HK-2 (cell line): Measurements from ENCODE around the gene RBM19.

Experiments
- DNase-seq: peaks from one replicate; pipeline ENCODE4 v3.0.0-alpha.2; 2018; ENCODE audit not compliant: unreplicated experiment

The RBM19 gene

GRCh38 chr12:113931517-113931916 lies 34.6 kb downstream of the RBM19 start:
- no peak for DNase-seq

GRCh38 chr12:113930249-113930648 lies 35.9 kb downstream of the RBM19 start:
- DNase-seq: no peak

GRCh38 chr12:113929312-113929989 lies 36.7 kb downstream of the RBM19 start:
- DNase-seq: no peak

- no peak for DNase-seq
These were observed 39.3 kb downstream of the RBM19 start for GRCh38 chr12:113926788-113927187.

- DNase-seq: no peak
These were observed 41.8 kb downstream of the RBM19 start for GRCh38 chr12:113924341-113924740.

- no peak for DNase-seq
These were observed 42.9 kb downstream of the RBM19 start for GRCh38 chr12:113923251-113923650.

- DNase-seq: no peak
These were observed 44.7 kb downstream of the RBM19 start for GRCh38 chr12:113921430-113921829.

GRCh38 chr12:113919791-113920190 lies 46.3 kb downstream of the RBM19 start:
- no peak for DNase-seq

GRCh38 chr12:113918306-113918705 lies 47.8 kb downstream of the RBM19 start:
- DNase-seq: no peak

- no peak for DNase-seq
These were observed 48.7 kb downstream of the RBM19 start for GRCh38 chr12:113917393-113917792.

GRCh38 chr12:113914806-113915205 lies 51.3 kb downstream of the RBM19 start:
- no peak for DNase-seq

GRCh38 chr12:113914176-113914575 lies 51.9 kb downstream of the RBM19 start:
- DNase-seq: no peak

GRCh38 chr12:113912760-113913329 lies 53.3 kb downstream of the RBM19 start:
- DNase-seq: peak; percentile 79

- no peak for DNase-seq
These were observed 54.0 kb downstream of the RBM19 start for GRCh38 chr12:113911971-113912759.

- no peak for DNase-seq
These were observed 55.3 kb downstream of the RBM19 start for GRCh38 chr12:113910751-113911272.

- no peak for DNase-seq
These were observed 56.2 kb downstream of the RBM19 start for GRCh38 chr12:113909776-113910420.

- no peak for DNase-seq
These were observed 57.5 kb downstream of the RBM19 start for GRCh38 chr12:113908584-113909100.

GRCh38 chr12:113907446-113908180 lies 58.5 kb downstream of the RBM19 start:
- DNase-seq: no peak

GRCh38 chr12:113906411-113907200 lies 59.5 kb downstream of the RBM19 start:
- no peak for DNase-seq

GRCh38 chr12:113905829-113906228 lies 60.3 kb downstream of the RBM19 start:
- DNase-seq: no peak
